Dedifferentiated amniotic fluid mesenchymal stem cell (primary cell): ENCODE results near the gene SELENOI.
A peak's percentile ranks its signal among the peaks of the same experiment; 100 is the strongest.

ENCODE experiments used
- DNase-seq: peaks from one replicate; pipeline ENCODE4 v3.0.0-alpha.2; 2016; ENCODE audit errors: extremely low spot score

The SELENOI gene

DNA sequence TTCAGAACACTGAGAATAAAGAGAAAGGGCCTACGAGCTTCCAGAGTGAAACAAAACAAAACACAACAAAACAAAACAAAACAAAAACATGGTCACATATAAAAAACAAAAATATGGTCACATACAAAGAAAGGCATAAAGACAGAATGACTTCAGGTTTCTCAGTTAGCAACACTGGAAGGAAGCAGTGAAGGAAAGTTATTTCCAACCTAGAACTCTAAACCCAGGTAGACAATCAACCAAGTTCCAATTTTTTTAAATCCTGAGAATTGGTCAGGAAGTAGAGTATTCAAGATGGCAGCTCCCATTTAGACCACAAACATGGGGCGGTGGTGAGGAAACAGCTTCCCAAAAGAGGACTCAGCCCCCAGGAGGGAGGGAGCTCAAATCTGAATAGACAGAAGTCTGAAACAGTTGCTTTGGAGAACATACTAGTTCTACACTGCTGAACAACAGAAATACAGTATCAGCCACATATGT, 64.9 kb downstream of the SELENOI start:
- no peak for DNase-seq

DNA sequence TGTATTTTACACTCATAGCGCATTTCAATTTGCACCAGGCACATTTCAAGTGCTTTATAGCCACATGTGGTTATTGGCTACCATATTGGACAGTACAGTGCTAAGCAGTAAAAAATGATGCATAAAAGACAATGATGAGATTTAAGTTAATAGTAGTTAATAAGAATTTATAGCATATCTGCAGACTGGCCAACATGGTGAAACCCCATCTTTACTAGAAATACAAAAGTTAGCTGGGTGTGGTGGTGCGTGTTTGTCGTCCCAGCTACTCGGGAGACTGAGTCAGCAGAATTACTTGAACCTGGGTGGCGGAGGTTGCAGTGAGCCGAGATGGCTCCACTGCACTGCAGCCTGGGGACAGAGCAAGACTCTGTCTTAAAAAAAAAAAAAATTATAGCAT, 65.5 kb downstream of the SELENOI start:
- DNase-seq: no peak

DNA sequence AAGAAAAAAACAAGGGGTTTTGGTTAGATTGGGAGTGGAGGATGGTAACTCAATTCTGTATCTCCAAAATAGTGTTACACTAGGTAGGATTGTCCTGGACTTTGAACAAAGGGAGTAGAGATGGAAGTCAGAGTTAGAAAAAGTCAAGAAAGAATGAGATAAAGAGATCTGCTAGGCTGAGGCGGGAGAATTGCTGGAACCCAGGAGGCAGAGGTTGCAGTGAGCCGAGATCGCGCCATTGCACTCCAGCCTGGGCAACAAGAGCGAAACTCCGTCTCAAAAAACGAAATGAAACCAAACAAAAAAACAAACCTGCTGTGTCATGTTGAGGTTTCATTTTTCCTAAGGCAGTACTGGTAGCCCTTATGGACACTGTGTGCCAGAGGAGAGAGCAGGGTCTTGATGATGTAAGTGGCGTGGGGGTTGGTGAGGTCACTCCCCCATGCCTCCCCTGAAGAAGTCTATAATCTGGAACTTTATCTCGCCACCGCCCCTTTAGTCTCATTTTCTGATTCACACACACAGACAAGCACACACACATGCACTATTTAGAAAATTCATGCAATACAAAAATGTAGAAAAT, 66.2 kb downstream of the SELENOI start:
- DNase-seq: no peak

DNA sequence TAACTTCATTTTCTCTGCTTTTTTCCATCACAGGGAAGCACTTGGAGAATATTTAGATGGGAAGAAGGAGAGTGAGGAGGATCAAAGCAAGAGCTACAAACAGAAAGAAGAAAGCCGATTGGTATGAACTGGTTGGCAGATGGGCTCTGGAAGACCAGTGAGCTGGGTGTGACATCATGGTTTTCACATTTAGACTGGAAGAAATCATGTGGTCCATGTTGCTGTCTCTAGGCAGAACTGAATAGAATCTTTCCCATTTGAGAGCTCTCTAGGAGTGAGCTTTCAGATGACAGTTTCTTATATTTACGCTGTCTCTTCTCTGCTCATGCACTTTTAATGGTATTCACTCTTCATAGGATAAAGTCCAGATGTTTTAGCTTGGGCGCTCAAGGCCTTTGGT, 68.4 kb downstream of the SELENOI start:
- no peak for DNase-seq

DNA sequence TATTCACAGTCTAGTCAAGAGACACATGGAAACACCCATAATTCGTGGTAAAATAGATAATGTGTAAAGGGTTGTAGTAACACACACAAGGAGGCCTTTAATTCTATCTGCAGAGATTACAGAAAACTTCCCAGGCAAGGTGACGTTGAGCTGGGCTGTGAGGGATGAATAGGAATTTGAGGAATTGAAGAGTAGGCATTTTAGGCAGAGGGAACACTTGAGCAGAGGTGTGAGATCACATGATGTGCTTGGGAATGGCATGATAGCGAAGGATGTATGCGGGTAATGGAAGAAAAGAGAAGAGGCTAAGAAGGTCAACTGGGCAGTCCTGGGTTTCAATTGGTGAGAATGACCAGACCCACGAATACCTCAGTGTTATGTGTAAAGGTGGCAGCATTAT, 76.0 kb downstream of the SELENOI start:
- DNase-seq: no peak

DNA sequence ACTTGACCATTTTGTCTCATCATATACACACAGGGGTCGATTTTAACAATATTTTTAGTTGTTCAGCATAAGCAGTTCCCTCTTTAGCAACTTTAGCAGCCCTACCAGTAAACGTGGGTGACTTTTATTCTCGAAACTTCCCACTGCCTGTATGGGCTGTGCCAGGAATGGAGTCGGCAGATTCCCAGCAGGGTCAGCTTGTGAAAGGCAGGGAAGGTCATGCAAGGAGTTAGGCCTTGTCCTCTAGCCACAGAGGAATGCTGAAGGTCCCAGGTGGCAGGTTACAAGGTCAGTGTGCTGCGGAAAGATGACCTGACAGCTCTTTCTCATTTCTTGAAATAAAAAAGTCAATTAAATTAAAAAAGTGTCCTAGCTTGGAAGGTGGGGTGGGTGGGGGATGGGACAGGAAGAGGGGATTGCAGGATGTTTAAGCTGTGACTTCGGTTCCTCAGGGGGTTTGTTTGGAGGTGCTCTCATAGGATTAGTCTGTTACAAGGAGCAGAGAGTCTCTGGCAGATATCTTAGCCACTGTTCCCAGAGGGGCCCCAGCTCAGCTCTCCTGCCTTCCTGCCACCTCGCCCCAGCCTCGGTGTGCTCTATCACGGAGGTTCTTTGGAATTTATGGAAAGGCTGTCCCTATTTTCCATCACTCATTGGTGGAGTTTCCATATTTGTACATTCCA, 77.1 kb downstream of the SELENOI start:
- DNase-seq: no peak

DNA sequence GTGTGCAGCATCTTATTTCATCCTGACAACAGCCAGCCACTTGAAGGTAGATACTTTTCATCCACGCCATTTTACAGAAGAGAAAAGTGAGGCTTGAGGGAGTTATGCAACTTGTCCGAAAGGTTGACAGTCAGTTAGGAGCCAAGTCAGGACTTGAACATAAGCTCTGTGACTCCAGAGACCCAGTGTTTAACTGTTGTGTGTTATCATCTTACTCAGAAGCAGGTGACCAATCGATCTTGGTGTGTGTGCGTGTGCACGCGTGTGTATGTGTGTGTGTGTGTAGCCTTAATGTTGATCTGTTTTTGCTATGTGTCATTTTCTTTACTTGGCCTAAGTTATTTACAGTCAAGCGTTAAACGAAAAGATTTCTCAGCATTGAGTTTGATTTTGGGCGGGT, 77.8 kb downstream of the SELENOI start:
- DNase-seq: no peak

DNA sequence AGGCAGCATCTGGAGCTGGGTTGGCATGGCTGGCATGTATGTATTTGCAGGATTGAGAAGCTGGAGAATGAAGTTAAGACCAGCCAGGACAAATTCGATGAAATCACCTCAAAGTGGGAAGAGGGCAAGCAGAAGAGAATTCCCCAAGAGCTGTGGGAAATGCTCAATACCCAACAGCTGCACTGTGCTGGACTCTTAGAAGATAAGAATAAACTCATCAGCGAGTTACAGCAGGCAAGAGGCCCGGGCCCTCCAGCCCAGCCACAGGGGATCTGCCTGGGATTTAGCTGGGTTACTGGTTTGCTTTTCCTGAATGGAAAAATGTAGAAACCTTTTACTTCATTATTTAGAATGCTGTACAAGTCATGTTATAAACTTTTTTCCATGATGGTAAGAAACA, 78.3 kb downstream of the SELENOI start:
- no peak for DNase-seq

DNA sequence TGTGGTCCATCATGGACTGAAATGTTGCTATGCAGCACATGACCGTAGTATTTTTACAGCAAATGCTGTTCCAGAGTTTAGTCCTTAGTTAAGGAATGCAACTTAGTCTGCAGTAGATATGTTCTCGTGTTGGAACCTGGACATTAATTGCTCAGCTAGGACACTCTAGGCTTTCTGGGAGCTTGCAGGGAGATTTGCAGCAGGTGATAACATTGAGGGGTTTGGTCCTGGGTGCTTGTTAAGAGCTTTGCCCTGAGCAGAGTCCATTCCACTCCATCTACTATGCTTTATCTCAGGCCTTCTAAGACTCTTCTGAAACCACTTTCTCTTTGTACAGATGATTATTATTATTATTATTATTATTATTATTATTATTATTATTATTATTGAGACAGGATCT, 82.9 kb downstream of the SELENOI start:
- DNase-seq: no peak

DNA sequence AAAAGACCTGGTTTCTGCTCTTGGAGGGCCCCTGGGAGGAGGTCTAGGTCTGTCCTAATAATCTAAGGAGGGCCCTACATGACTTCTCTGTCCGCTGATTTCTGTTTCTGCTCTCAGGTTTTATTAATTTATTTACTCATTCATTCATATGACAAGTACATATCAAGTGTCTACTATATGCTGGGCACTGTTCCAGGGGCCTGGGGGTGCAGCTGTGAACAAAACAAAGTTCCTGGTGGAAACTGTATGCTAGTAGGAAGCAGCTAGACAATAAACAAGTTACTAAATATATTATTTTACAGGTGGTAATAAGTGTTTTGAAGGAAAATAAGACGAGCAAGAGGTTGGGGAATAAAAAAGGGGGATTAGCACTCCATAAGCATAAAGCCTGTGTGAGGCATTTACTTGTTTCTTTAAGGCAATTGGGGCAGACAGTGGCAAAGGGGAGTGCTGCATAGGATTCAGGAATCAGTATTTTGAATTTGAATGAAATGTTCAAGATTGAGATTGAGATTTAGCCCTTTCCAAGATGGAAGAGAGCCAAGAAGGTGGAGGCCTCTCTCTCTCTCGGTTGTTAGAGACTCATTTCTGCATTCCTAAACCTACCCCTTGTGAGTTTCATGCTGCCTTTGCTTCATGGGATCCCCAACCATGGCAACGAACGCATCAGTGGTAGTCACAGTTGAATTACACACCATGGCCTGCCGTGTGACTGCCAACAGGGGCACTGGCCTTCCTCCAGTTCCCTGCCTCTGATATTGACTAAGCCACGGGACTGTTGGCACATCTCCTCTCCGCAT, 84.0 kb downstream of the SELENOI start:
- DNase-seq: no peak

DNA sequence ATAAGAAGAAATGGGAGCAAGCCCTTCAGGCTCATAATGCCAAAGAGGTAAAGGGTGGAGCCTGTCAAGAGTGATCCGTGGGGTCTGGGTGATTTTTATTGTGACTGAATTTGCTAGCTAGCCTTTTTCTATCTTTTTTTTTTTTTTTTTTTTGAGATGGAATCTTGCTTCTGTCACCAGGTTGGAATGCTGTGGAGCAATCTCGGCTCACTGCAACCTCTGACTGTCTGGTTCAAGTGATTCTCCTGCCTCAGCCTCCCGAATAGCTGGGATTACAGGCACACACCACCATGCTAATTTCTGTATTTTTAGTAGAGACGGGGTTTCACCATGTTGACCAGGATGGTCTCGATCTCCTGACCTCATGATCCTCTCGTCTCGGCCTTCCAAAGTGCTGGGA, 84.9 kb downstream of the SELENOI start:
- no peak for DNase-seq

DNA sequence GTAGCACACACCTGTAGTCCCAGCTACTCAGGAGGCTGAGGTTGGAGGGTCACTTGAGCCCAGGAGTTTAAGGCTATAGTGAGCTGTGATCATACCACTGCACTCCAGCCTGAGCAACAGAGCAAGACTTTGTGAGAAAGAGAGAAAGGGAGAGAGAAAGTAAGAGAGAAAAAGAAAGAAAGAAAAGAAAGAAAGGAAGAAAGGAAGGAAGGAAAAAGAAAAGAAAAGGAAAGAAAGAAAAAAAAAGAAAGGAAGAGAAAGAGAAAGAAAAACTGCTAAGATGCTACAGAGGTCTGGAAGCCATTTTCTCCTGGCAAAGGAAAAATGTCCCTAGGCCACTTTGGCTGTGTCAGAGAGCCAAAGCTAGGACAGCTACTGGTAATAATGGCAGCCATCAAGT, 86.4 kb downstream of the SELENOI start:
- no peak for DNase-seq

DNA sequence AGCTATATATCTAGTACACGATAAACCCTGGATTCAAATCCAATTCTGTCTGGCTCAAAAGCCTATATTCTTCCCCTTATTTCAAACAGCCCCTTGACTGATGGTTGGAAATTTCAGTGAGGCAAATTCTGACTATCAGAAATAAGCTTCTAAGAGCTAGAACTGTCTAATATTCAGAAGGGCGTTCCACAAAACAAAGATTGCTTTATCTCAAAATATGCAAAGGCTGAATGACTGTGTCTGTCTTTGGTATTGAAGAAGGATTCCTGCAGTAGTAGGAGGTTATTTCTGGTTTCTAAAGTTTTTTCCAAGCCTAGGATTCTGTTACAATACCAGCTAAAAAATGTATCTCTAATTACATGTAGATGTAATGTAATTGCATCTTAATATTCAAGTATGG, 86.9 kb downstream of the SELENOI start:
- no peak for DNase-seq

DNA sequence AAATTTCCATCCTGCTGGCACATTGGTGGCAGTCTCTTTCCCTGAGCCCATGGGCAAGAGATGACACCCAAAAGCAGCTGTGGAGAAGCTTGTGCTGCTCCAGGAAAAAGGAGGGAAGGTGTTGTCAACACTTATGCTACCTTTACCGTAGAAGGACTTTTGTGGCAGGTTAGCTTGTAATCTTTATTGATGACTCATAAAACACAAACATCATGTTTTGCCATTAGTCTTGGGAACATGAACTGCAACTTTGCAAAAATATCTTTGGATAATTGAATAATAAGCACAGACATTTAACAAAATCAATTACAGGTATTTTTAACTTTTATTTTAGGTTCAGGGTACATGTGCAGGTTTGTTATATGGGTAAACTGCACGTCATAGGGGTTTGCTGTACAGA, 89.2 kb downstream of the SELENOI start:
- no peak for DNase-seq

DNA sequence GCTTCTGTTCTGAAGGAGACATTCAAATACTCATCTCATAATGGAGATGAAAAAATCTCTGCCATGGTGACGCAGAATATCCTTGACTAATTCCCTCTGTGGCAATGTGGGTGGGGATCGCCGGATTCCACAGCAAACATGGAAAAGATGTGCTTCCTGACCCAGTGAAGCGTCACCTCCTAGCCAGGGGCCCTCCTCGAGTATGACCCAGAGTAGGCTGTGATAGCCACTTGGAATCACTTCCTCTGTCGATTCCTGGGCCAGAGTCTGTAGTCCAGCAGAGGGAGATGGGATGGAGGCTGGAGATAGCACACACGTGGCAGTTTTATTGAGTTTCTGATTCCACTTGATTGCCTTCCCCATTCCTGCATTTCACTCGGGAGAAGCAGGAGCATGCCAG, 92.6 kb downstream of the SELENOI start:
- peak; percentile 59 for DNase-seq

DNA sequence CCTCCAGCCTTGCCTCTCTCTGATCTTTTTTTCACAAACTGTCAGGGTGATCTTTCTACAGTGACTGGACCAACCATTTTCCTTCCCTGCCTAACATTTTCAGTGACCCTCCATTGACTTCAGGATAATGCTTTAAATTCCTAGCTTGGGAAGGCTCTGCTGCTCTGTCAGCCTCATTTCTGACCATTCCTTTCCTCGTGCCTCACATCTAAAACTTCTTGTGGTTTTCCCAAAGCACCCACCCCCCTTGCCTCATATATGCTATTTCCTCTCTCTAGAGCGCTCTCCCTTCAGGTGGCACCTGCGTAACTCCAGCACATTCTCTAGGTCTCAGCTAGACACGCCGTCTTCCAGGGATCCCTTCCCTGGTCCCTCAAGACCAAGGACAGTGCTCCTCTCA, 93.0 kb downstream of the SELENOI start:
- DNase-seq: no peak

DNA sequence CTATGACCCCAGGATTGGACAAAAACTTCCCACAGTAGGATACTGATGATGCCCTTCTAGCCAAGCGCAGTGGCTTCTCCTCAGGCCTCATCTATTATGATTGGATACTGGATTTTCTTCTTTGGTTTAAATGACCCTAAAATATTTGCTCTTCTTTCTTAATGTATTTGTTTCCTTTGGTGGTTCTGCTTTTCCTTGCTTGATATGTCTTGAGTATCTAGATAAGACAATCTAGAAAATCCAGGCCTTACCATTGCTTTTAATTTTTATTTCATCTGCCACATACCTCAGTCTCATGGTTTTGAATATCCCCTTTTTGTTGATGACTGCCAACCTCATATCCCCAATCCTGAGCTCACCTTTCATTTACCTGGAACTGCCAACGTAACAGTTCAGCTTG, 96.4 kb downstream of the SELENOI start:
- DNase-seq: no peak

DNA sequence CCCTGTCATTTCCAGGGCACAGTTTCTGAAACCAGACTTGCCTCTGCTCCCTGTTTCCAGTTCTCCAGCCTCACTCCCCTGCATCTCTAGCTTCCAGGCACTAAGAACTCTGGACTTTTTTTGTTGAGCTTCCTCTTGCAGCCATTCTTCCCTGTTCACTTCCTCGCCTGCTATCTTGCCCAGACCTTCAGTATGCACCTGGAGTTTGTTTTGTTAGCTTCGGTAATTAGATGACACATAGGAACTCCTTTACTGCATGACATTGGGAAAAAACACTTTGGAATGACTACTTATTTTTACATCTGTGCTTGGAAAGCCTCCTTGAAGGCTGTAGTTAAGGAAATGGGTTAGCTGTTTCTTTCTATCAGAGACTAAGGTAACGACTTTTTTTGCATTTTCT, 96.8 kb downstream of the SELENOI start:
- no peak for DNase-seq

DNA sequence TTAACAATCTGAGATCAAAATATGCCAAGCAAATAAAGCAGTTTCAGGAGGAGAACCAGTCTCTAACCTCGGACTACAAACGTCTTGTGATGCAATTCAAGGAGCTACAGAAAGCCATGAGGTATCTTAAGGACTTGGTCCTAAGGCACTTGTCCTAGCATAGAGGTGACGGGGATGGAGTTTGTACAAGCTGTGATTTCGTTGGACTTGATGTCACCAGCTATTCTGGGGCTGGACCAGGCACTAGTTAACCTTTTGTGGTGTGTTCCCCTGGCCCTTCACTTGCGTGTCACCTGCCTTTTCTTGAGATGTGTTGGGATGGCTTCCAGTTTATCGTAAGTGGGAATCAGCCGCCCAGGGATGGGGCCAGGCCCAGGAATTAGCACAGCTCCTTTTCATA, 98.3 kb downstream of the SELENOI start:
- DNase-seq: no peak
